KOPT-K1 (cell line): ENCODE measurements around the gene CLEC17A.
"Not testable (repeated sequence)": the region's sequence is repeated elsewhere in the genome, so short reads cannot be mapped to it uniquely, and the experiment has no call there.

ENCODE experiments used
- H3K27ac ChIP-seq: fragments of 200-600 bp; sonication (generic); 2 replicates; pipeline ENCODE4 v1.5.1; 2016; ENCODE audit warnings: antibody characterized with exemption, mild to moderate bottlenecking, low read depth, low read length; ENCODE audit not compliant: poor library complexity, severe bottlenecking
- H3K36me3 ChIP-seq: fragments of 200-600 bp; sonication (generic); 2 replicates; pipeline ENCODE4 v1.5.1; 2017; ENCODE audit warnings: antibody characterized with exemption, mild to moderate bottlenecking, low read length, moderate library complexity; ENCODE audit not compliant: insufficient read depth
- H3K9me3 ChIP-seq: fragments of 200-600 bp; sonication (generic); 2 replicates; pipeline ENCODE4 v1.5.1; 2017; ENCODE audit warnings: antibody characterized with exemption, low read length, mild to moderate bottlenecking; ENCODE audit not compliant: insufficient read depth, poor library complexity, severe bottlenecking

CLEC17A gene, protein sequence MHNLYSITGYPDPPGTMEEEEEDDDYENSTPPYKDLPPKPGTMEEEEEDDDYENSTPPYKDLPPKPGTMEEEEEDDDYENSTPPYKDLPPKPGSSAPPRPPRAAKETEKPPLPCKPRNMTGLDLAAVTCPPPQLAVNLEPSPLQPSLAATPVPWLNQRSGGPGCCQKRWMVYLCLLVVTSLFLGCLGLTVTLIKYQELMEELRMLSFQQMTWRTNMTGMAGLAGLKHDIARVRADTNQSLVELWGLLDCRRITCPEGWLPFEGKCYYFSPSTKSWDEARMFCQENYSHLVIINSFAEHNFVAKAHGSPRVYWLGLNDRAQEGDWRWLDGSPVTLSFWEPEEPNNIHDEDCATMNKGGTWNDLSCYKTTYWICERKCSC

GRCh38 chr19:14582894-14583340 is at the start of gene CLEC17A:
Gene CLEC17A, plus strand, starts transcription at chr19:14583084. Its CDS starts 77 bp downstream, at chr19:14583161.
- Histone ChIP-seq H3K36me3 (no peaks in the 10 kb centered on the region), H3K27ac (no peak within 1 kb of the TSS)

GRCh38 chr19:14533450-14533849 is 49.4 kb upstream of the CLEC17A start:
- H3K27ac ChIP-seq = no peak overlapping the region
- peaks cover 22% of the 10 kb centered on the region for H3K36me3 ChIP-seq
- no peaks in the 10 kb centered on the region for H3K9me3 ChIP-seq

More at GRCh38 chr19:14582894-14583340, at the start of gene CLEC17A:
- no peaks in the 10 kb centered on the region for H3K9me3 ChIP-seq

DNA sequence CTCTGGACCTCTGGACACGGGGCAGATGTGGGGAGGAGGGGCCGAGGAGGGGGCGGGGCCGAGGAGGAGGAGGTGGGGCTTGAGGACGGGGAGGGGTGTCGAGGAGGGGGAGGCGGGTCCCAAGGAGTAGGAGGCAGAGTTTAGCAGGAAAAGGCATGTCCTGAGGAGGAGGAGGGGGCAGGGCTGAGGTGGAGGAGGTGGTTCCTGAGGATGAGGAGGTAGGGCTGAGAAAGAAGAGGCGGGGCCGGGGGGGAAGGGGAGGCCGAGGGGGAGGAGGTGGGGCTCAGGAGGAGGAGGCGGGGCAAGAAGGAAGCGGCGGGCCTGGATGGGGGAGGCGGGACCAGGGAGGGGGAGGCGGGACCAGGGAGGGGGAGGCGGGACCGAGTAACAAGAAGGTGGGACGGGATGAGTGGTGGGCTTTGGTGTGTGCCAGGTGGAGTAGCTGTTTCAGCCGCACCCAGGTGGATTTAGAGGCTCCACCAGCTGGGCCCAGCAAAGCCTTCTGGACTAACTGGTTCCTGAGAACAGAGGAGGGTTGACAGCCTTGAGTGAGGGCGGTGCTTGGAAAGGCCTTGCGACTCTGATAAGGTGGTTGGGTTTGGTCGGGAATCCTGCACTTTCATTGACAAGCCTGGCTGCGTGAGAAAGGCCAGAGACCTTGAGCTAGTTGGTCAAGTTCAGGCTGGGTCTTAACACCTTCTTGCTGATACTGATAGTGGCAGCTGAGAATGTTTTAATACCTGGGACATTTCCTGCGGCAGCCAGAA is 45.8 kb upstream of the CLEC17A start:
- peaks cover 23% of the 10 kb centered on the region for H3K36me3 ChIP-seq
- no peak overlapping the region for H3K27ac ChIP-seq

DNA sequence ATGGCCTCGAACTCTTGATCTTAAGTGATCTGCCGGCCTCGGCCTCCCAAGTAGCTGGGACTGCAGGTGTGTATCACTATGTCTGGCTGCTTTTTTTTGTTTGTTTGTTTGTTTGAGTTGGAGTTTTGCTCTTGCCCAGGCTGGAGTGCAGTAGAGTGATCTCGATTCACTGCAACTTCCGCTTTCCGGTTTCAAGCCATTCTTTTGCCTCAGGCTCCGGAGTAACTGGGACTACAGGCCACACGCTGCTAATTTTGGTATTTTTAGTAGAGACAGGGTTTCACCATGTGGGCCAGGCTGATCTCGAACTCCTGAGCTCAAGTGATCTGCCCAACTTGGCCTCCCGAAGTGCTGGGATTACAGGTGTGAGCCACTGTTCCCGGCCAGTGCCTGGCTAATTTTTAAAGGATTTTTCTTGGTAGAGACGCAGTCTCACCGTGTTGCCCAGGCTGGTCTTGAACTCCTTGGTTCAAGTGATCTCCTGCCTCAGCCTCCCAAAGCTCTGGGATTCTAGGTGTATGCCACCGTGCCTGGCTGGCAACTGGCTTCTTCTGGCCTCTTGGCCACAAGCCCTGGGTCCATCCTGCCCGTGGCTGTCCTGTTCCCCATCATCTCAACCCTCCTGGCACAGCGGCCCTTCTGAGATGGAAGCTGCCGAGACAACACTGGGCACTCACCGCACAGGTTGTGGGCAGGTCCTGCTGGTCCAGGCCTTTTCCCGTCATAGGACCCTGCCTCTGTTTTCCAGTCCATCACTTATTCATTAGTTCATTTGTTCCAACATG is 42.0 kb upstream of the CLEC17A start:
- no peak overlapping the region for H3K27ac ChIP-seq

More for the DNA sequence above, 45.8 kb upstream of the CLEC17A start:
- no peaks in the 10 kb centered on the region for H3K9me3 ChIP-seq

GRCh38 chr19:14541979-14542378 is 40.9 kb upstream of the CLEC17A start:
- H3K36me3 ChIP-seq = peaks cover 30% of the 10 kb centered on the region
- H3K9me3 ChIP-seq, H3K27ac ChIP-seq: not testable (repeated sequence)

More for the DNA sequence above, 42.0 kb upstream of the CLEC17A start:
- no peaks in the 10 kb centered on the region for H3K9me3 ChIP-seq
- peaks cover 22% of the 10 kb centered on the region for H3K36me3 ChIP-seq

DNA sequence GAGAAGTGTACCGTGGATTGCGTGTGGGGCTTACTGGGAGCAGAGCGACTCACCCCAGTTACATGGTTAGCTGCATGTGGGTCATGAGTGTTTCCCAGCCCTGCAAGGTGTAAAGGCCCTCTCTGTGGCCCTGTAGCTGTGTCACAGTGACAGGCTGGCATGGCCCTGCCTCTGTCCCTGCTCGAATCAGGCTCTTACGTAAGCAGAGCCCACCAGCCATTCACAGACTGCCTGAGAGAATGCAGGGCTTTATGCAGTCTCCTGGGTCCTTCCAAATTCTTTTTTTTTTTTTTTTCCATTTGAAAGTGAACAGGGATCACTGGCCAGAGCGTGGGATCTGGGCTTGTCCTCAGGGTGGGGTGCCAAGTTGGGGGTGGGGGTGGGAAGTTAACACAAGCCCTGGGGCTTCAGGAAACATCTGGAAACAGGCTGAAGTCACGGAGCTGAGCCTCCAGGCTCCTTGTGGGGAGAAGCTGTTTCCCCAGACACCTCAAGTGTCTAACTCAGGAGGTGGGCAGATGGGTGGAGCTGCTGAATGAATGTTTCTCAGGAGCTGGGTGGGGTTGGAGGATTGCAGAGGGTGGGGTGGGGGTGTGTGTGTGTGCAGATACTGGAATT is 40.1 kb upstream of the CLEC17A start:
- no peaks in the 10 kb centered on the region for H3K9me3 ChIP-seq

GRCh38 chr19:14544047-14544446 is 38.8 kb upstream of the CLEC17A start:
- Histone ChIP-seq H3K9me3 (no peaks in the 10 kb centered on the region), H3K27ac (no peak overlapping the region), H3K36me3 (peaks cover 39% of the 10 kb centered on the region)

More for the DNA sequence above, 40.1 kb upstream of the CLEC17A start:
- H3K36me3 ChIP-seq = peaks cover 30% of the 10 kb centered on the region
- no peak overlapping the region for H3K27ac ChIP-seq

GRCh38 chr19:14544977-14545715 is 37.7 kb upstream of the CLEC17A start:
- Histone ChIP-seq H3K27ac (no peak overlapping the region), H3K9me3 (no peaks in the 10 kb centered on the region), H3K36me3 (peaks cover 40% of the 10 kb centered on the region; the same call in 1 of the 2 replicates)

DNA sequence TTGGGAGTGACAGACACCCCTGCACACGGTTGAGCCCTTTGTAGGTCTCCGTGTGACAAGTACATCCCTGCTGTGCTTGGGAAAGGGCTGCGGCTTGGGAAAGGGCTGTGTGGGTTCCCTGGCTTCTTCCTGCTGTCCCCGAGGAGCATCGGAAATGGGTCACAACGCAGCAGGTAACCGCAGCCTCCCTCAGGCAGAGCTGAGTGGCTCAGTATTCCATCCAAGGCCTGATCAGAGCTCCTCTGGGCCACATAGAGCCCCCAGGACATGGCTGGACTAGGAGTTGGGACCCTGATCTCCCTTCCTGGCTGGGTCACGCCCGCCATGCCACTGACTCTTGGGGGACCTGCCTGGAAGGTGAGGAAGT is 37.2 kb upstream of the CLEC17A start:
- peaks cover 46% of the 10 kb centered on the region; the same call in 1 of the 2 replicates for H3K36me3 ChIP-seq
- H3K27ac ChIP-seq = no peak overlapping the region
- no peaks in the 10 kb centered on the region for H3K9me3 ChIP-seq

DNA sequence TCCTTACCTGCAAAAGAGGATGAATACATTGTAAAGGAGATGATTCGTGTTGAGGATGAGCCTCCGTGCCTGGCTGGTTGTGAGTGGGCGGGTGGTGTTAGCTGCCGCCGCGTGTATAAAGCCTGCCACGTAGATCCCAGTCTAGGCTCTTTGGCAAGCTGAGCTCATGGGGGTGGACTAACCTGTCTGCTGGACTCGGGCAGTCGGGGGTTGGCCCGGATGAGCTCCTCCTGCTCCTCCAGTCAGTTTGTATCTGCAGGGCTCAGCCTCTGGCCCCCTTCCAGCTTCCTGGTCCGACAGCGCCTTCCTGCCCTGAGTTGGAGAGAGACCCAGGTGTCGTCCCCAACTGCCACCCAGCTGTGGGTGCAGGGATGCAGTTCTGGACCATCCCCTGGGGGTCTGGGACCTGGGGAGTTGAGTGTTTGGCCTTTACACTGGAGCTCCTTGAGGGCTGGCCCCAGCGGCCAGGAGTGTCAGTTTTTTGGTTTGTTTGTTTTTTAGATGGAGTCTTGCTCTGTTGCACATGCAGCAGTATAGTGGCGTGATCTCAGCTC is 32.6 kb upstream of the CLEC17A start:
- H3K36me3 ChIP-seq = peaks cover 57% of the 10 kb centered on the region; the same call in 1 of the 2 replicates
- H3K9me3 ChIP-seq = no peaks in the 10 kb centered on the region
- H3K27ac ChIP-seq = no peak overlapping the region

- not testable (repeated sequence) for H3K9me3 ChIP-seq
- Histone ChIP-seq H3K27ac (peak overlapping the region; percentile 11), H3K36me3 (peaks cover 50% of the 10 kb centered on the region; the same call in 1 of the 2 replicates)
Observed at GRCh38 chr19:14551134-14552005, 31.5 kb upstream of the CLEC17A start.

DNA sequence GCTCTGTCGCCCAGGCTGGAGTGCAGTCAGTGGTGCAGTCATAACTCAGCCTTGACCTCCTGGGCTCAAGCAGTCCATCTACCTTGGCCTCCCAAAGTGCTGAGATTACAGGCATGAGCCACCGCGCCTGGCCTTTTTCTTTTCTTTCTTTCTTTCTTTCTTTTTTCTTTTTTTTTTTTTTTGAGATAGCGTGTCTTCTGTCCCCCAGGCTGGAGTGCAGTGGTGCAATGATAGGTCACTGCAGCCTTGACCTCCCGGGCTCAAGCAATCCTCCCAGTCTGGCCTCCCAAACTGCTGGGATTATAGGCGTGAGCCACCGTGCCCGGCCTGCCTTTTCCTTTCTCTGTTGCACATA is 30.9 kb upstream of the CLEC17A start:
- Histone ChIP-seq H3K36me3 (peaks cover 45% of the 10 kb centered on the region; the same call in 1 of the 2 replicates), H3K27ac (peak overlapping the region; percentile 11)
- not testable (repeated sequence) for H3K9me3 ChIP-seq
